HG02981 (cell line): ENCODE results near the gene GALNT11.
A peak's percentile ranks its signal among the peaks of the same experiment; 100 is the strongest.
"Not testable (repeated sequence)": the region's sequence is repeated elsewhere in the genome, so short reads cannot be mapped to it uniquely, and the experiment has no call there.

Source experiments
- ATAC-seq: cut with Tn5 transposase; IDR thresholded peaks from one replicate; pipeline ENCODE4 v1.9.1; 2021; ENCODE audit warnings: mild to moderate bottlenecking, moderate library complexity; ENCODE audit not compliant: unreplicated experiment

Gene GALNT11

GRCh38 chr7:152074673-152075072 lies 49.2 kb downstream of the GALNT11 start:
- no peak for ATAC-seq

GRCh38 chr7:152075379-152075778 lies 49.9 kb downstream of the GALNT11 start:
- ATAC-seq: not testable (repeated sequence)

- ATAC-seq: peak; percentile 44
Measured at GRCh38 chr7:152076324-152076821, 50.9 kb downstream of the GALNT11 start.

GRCh38 chr7:152076940-152077933 lies 51.8 kb downstream of the GALNT11 start:
- ATAC-seq: no peak

- no peak for ATAC-seq
Measured at GRCh38 chr7:152078025-152078424, 52.6 kb downstream of the GALNT11 start.

GRCh38 chr7:152078786-152079185 lies 53.3 kb downstream of the GALNT11 start:
- ATAC-seq: no peak

GRCh38 chr7:152081088-152081487 lies 55.6 kb downstream of the GALNT11 start:
- no peak for ATAC-seq

GRCh38 chr7:152082073-152082721 lies 56.7 kb downstream of the GALNT11 start:
- ATAC-seq: not testable (repeated sequence)

GRCh38 chr7:152085131-152085530 lies 59.7 kb downstream of the GALNT11 start:
- no peak for ATAC-seq

- ATAC-seq: no peak
Measured at GRCh38 chr7:152086513-152086912, 61.0 kb downstream of the GALNT11 start.

- ATAC-seq: no peak
Measured at GRCh38 chr7:152089183-152089582, 63.7 kb downstream of the GALNT11 start.

GRCh38 chr7:152090747-152091146 lies 65.3 kb downstream of the GALNT11 start:
- no peak for ATAC-seq

GRCh38 chr7:152093717-152094116 lies 68.2 kb downstream of the GALNT11 start:
- no peak for ATAC-seq

GRCh38 chr7:152095771-152096170 lies 70.3 kb downstream of the GALNT11 start:
- no peak for ATAC-seq

- ATAC-seq: no peak
Measured at GRCh38 chr7:152097330-152097729, 71.9 kb downstream of the GALNT11 start.

GRCh38 chr7:152103066-152103465 lies 77.6 kb downstream of the GALNT11 start:
- ATAC-seq: no peak

- ATAC-seq: no peak
Measured at GRCh38 chr7:152103691-152104090, 78.2 kb downstream of the GALNT11 start.

- no peak for ATAC-seq
Measured at GRCh38 chr7:152105205-152105604, 79.7 kb downstream of the GALNT11 start.

- no peak for ATAC-seq
Measured at GRCh38 chr7:152106990-152107389, 81.5 kb downstream of the GALNT11 start.

- no peak for ATAC-seq
Measured at GRCh38 chr7:152107945-152108344, 82.5 kb downstream of the GALNT11 start.

GRCh38 chr7:152108359-152108758 lies 82.9 kb downstream of the GALNT11 start:
- ATAC-seq: no peak

GRCh38 chr7:152112829-152113228 lies 87.4 kb downstream of the GALNT11 start:
- no peak for ATAC-seq
